DMS53 treated with DMSO at 0.1 percent for 48 hours (cell line): ENCODE data around the gene TCF7L1.
A peak's percentile ranks its signal among the peaks of the same experiment; 100 is the strongest.
"Not testable (repeated sequence)": the region's sequence is repeated elsewhere in the genome, so short reads cannot be mapped to it uniquely, and the experiment has no call there.

Source experiments
- DNase-seq: peaks from one replicate; lab custom pipeline; 2025; ENCODE audit not compliant: unreplicated experiment; lab: John Stamatoyannopoulos, UW

The TCF7L1 gene

GRCh38 chr2:85318222-85319074 lies 185.3 kb downstream of the TCF7L1 start:
- DNase-seq: no peak

GRCh38 chr2:85319796-85320195 lies 186.6 kb downstream of the TCF7L1 start:
- no peak for DNase-seq

- no peak for DNase-seq
Measured at GRCh38 chr2:85323351-85323987, 190.3 kb downstream of the TCF7L1 start.

GRCh38 chr2:85323988-85324367 lies 190.8 kb downstream of the TCF7L1 start:
- not testable (repeated sequence) for DNase-seq

- no peak for DNase-seq
Measured at GRCh38 chr2:85324639-85325465, 191.7 kb downstream of the TCF7L1 start.

- DNase-seq: no peak
Measured at GRCh38 chr2:85325466-85325811, 192.2 kb downstream of the TCF7L1 start.

- DNase-seq: no peak
Measured at GRCh38 chr2:85326406-85327159, 193.4 kb downstream of the TCF7L1 start.

- peak; percentile 47 for DNase-seq
Measured at GRCh38 chr2:85327160-85327821, 194.1 kb downstream of the TCF7L1 start.

GRCh38 chr2:85327822-85328617 lies 194.8 kb downstream of the TCF7L1 start, which contains the start of gene TGOLN2:
TSS of gene TGOLN2 (minus strand) at chr2:85327989. CDS start at chr2:85327962, 27 bp downstream.
- peak; percentile 93 for DNase-seq

- DNase-seq: no peak
Measured at GRCh38 chr2:85329181-85329651, 196.0 kb downstream of the TCF7L1 start.

- not testable (repeated sequence) for DNase-seq
Measured at GRCh38 chr2:85329701-85330100, 196.5 kb downstream of the TCF7L1 start.

- no peak for DNase-seq
Measured at GRCh38 chr2:85330839-85331636, 197.8 kb downstream of the TCF7L1 start.

- DNase-seq: not testable (repeated sequence)
Measured at GRCh38 chr2:85333877-85334276, 200.7 kb downstream of the TCF7L1 start.

GRCh38 chr2:85334928-85335327 lies 201.7 kb downstream of the TCF7L1 start:
- DNase-seq: no peak

GRCh38 chr2:85340034-85340892 lies 207.1 kb downstream of the TCF7L1 start:
- DNase-seq: no peak

GRCh38 chr2:85341269-85342029 lies 208.3 kb downstream of the TCF7L1 start:
- no peak for DNase-seq

GRCh38 chr2:85342156-85342555 lies 209.0 kb downstream of the TCF7L1 start:
- no peak for DNase-seq
